Activated naive CD8-positive, alpha-beta T cell treated with anti-CD3 and anti-CD28 coated beads, Interleukin-2, amount 50 U/mL, for 24 hours (primary cell): ENCODE data around the gene KIF23.
"Not testable (repeated sequence)": the region's sequence is repeated elsewhere in the genome, so short reads cannot be mapped to it uniquely, and the experiment has no call there.

ENCODE experiments used
- ATAC-seq: fragments of 150-1000 bp; cut with Tn5 transposase; one replicate; pipeline ENCODE4 v1.10.0; 2021
- DNase-seq: peaks from one replicate; pipeline ENCODE4 v3.0.0; 2021
- H3K27ac Mint-ChIP-seq: one replicate; pipeline ENCODE4 v1.8.0; 2021; ENCODE audit warnings: mild to moderate bottlenecking, mixed read lengths
- H3K27me3 Mint-ChIP-seq: one replicate; pipeline ENCODE4 v1.8.0; 2021; ENCODE audit warnings: mixed read lengths
- H3K36me3 Mint-ChIP-seq: one replicate; pipeline ENCODE4 v1.8.0; 2021; ENCODE audit warnings: low read depth, mixed read lengths
- H3K4me1 Mint-ChIP-seq: one replicate; pipeline ENCODE4 v1.8.0; 2021; ENCODE audit warnings: mixed read lengths
- H3K4me3 Mint-ChIP-seq: one replicate; pipeline ENCODE4 v1.8.0; 2021; ENCODE audit warnings: mild to moderate bottlenecking, moderate library complexity, mixed read lengths
- H3K9me3 Mint-ChIP-seq: one replicate; pipeline ENCODE4 v1.8.0; 2021; ENCODE audit warnings: mixed read lengths

KIF23 gene

DNA sequence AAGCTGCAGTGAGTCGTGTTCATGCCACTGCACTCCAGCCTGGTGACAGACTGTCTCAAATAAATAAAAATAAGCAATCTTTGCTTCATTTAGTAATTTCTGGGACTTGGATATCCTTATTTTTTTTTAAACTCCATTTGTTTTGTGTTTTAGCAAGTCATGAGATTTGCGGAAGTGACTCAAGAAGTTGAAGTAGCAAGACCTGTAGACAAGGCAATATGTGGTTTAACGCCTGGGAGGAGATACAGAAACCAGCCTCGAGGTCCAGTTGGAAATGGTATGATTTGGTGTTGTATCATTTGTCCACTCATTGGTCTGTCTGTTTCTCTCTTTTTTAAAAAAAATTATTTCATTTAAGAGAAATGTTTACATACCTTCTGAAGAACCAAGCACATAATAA is 21.8 kb downstream of the KIF23 start:
- Mint-ChIP-seq H3K27ac (no peak overlapping the region), H3K36me3 (peaks cover 73% of the 10 kb centered on the region), H3K27me3 (no peaks in the 10 kb centered on the region), H3K4me1 (no peaks in the 10 kb centered on the region), H3K4me3 (no peak overlapping the region), H3K9me3 (no peaks in the 10 kb centered on the region)
- DNase-seq, result no peak
- ATAC-seq, result no peak

DNA sequence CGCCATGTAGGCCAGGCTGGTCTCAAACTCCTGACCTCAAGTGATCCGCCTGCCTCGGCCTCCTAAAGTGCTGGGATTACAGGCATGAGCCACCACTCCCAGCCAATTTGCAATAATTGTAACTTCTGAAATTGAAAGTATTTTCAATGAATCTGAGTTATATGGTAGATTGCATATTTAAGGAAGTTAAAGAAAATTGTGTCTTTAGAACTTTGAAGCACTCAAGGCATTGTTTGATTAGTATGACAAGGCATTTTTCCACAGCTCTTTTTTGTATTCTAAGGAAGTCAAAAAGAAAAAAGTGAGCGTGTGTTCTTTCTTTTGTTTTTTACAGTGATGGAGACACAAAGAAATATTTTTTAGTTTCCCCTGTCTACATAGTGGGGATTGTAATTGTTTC is 22.8 kb downstream of the KIF23 start:
- no peak for DNase-seq
- Mint-ChIP-seq H3K9me3 (no peaks in the 10 kb centered on the region), H3K4me3 (no peak overlapping the region), H3K27me3 (no peaks in the 10 kb centered on the region), H3K36me3 (peaks cover 75% of the 10 kb centered on the region), H3K4me1 (no peaks in the 10 kb centered on the region), H3K27ac (no peak overlapping the region)
- no peak for ATAC-seq

DNA sequence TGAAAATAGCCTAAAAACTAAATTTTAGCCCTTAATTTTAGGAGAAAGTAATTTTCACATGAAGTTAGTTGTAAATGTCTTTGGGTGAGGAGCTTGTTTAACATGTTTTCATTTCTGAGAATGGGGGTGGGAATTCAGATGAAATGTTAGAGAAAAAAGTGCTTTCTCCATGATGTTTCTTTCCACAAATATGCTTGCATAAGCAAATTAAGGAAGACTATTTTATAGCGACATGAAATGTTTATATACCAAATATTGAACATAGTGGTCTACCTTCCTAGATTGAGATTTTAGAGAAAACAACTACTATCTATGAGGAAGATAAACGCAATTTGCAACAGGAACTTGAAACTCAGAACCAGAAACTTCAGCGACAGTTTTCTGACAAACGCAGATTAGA is 25.5 kb downstream of the KIF23 start:
- Mint-ChIP-seq H3K27me3 (no peaks in the 10 kb centered on the region), H3K4me3 (no peak overlapping the region), H3K4me1 (peaks cover 16% of the 10 kb centered on the region), H3K36me3 (peaks cover 77% of the 10 kb centered on the region), H3K27ac (no peak overlapping the region), H3K9me3 (no peaks in the 10 kb centered on the region)
- ATAC-seq (no peak), DNase-seq (no peak)

DNA sequence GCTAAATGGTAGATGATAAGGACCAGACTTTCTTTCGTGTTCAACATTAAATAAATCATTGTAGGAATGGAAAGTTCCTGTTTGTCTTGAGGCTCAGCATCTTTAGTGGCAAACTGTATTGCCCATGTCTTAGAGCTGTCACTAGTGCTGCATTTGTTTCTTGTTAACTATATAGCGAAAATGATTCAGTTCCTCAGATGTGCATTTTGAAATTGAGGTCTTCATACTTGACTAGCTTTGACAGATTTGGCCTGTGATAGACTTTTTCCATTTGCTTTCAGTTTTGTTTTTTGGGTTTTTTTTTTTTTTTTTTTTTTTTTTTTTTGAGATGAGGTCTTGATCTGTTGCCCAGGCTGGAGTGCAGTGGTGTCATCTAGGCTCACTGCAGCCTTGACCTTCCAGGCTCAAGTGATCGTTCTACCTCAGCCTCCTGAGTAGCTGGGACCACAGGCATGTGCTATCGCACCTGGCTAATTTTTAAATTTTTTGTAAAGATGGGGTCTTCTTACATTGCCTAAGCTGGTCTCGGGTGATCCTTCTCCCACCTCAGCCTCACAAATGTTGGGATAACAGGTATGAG is 29.0 kb downstream of the KIF23 start:
- Mint-ChIP-seq H3K4me3 (peak overlapping the region; percentile 16), H3K36me3 (peaks cover 83% of the 10 kb centered on the region), H3K9me3 (no peaks in the 10 kb centered on the region), H3K4me1 (peaks cover 18% of the 10 kb centered on the region), H3K27me3 (no peaks in the 10 kb centered on the region), H3K27ac (peak overlapping the region; percentile 76)
- DNase-seq (no peak), ATAC-seq (peak; percentile 97)

DNA sequence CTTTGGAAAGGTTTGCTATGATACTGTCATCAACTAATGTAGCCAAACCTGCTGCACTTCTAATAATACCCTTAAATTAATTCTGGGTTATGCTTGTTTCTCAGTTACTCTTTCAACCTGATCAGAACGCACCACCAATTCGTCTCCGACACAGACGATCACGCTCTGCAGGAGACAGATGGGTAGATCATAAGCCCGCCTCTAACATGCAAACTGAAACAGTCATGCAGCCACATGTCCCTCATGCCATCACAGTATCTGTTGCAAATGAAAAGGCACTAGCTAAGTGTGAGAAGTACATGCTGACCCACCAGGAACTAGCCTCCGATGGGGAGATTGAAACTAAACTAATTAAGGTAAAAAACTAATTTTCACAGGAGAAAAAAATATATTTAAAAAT is 30.5 kb downstream of the KIF23 start:
- DNase-seq (no peak), ATAC-seq (no peak)
- no peak overlapping the region for H3K4me3 Mint-ChIP-seq
- H3K27me3 Mint-ChIP-seq, result no peaks in the 10 kb centered on the region
- no peak overlapping the region for H3K27ac Mint-ChIP-seq
- peaks cover 75% of the 10 kb centered on the region for H3K36me3 Mint-ChIP-seq
- H3K4me1 Mint-ChIP-seq, result peaks cover 18% of the 10 kb centered on the region
- H3K9me3 Mint-ChIP-seq, result no peaks in the 10 kb centered on the region

DNA sequence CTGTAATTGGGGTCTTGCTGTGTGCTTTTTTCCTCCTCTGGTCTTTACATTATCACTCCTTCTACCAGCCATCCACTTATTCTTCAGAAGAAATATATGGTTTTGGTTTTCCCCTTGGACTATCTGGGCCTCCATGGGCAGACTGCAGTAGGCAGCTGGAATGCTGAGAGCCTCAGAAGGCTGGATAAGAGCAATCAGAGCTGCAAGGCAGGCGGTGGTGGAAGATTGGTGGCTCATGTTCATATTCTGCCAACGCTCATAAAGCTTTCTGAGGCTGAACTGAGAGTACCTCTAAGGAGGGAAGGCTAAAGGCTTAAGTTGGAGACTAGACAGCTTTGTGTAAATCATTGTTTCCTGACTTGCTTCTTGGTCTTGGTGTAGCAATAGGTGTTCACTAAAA is 32.8 kb downstream of the KIF23 start:
- Mint-ChIP-seq H3K9me3 (no peaks in the 10 kb centered on the region), H3K36me3 (peaks cover 56% of the 10 kb centered on the region), H3K4me3 (no peak overlapping the region), H3K4me1 (peaks cover 29% of the 10 kb centered on the region), H3K27me3 (no peaks in the 10 kb centered on the region), H3K27ac (no peak overlapping the region)
- ATAC-seq (no peak), DNase-seq (no peak)

DNA sequence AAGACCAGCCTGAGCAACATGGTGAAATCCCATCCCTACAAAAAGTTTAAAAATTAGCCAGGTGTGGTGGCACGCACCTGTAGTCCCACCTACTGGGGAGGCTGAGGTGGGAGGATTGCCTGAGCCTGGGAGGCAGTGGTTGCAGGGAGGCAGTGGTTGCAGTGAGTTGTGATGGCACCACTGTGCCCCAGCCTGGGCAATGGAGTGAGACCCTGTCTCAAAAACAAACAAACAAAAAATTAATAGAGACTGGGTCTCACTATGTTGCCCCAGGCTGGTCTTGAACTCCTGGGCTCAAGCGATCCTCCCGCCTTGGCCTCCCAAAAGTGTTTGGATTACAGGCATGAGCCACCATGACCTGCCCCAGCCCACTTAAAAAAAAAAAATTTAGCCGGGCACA is 36.1 kb downstream of the KIF23 start:
- H3K9me3 Mint-ChIP-seq, result not testable (repeated sequence)

DNA sequence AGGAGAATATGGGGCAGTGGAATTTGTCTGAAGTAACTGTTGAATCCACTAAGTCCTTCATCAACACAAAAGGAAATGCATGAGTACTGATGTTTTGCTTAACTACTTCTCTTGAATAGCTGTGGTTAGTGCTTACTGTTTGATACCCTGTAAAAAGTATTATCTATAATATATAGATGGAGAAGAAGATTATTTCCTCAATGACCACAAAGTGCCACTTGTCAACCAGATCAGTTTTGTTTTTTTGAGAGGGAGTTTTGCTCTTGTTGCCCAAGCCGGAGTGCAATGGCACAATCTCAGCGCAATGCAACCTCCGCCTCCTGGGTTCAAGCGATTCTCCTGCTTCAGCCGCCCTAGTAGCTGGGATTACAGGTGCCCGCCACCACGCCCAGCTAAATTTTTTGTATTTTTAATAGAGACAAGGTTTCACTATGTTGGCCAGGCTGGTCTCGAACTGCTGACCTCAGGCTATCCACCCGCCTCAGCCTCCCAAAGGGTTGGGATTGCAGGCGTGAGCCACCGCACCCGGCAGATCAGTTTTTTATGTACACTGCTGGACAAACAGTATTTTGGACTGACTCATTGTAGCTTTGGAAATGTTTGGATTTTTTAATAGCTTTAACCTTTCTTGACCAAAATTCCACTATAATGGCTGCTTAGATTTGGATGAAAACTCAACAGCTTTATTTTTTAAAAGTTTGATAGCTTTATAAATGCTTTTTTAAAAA is 37.0 kb downstream of the KIF23 start:
- DNase-seq (no peak), ATAC-seq (no peak)
- peak overlapping the region; percentile 96 for H3K27ac Mint-ChIP-seq
- H3K9me3 Mint-ChIP-seq, result no peaks in the 10 kb centered on the region
- H3K36me3 Mint-ChIP-seq, result peaks cover 56% of the 10 kb centered on the region
- H3K4me1 Mint-ChIP-seq, result peaks cover 36% of the 10 kb centered on the region
- peak overlapping the region; percentile 91 for H3K4me3 Mint-ChIP-seq
- no peaks in the 10 kb centered on the region for H3K27me3 Mint-ChIP-seq

More for the DNA sequence above, 36.1 kb downstream of the KIF23 start:
- H3K27me3 Mint-ChIP-seq, H3K4me3 Mint-ChIP-seq, ATAC-seq, H3K27ac Mint-ChIP-seq, DNase-seq: not testable (repeated sequence)
- H3K4me1 Mint-ChIP-seq, result peaks cover 28% of the 10 kb centered on the region
- peaks cover 56% of the 10 kb centered on the region for H3K36me3 Mint-ChIP-seq

DNA sequence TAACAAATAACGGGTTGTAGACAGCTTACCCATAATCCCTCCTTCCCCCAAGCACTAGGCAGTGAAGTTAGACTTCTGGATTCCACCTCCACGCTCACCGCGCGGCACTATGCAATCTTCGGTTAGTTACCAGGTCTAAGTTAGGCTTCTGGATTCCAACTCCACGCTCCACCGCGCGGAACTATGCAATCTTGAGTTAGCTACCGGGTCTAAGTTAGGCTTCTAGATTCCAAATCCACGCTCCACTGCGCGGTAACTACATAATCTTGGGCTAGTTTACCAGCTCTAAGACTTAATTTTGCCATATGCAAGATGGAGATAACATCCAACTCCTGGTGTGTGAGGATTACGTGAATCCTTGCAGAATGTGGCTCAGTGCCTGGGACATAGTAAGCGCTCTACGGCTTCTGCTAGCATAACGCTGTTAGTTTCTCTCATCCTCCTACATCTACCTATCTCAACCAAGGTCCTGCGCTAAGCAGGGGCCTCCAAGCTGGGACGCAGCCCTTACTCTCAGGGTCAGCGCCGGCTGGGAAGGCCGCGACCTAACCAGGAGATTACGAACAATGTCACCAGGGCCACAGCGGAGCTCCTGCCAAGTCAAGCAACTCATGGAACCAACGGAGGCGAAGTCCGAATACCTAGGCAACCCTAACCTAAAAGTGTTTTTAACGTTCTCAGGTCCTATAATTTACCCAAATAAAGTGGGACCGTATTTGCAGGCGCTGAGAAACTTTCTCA is 38.0 kb downstream of the KIF23 start:
- peak overlapping the region; percentile 96 for H3K27ac Mint-ChIP-seq
- H3K36me3 Mint-ChIP-seq, result peaks cover 53% of the 10 kb centered on the region

DNA sequence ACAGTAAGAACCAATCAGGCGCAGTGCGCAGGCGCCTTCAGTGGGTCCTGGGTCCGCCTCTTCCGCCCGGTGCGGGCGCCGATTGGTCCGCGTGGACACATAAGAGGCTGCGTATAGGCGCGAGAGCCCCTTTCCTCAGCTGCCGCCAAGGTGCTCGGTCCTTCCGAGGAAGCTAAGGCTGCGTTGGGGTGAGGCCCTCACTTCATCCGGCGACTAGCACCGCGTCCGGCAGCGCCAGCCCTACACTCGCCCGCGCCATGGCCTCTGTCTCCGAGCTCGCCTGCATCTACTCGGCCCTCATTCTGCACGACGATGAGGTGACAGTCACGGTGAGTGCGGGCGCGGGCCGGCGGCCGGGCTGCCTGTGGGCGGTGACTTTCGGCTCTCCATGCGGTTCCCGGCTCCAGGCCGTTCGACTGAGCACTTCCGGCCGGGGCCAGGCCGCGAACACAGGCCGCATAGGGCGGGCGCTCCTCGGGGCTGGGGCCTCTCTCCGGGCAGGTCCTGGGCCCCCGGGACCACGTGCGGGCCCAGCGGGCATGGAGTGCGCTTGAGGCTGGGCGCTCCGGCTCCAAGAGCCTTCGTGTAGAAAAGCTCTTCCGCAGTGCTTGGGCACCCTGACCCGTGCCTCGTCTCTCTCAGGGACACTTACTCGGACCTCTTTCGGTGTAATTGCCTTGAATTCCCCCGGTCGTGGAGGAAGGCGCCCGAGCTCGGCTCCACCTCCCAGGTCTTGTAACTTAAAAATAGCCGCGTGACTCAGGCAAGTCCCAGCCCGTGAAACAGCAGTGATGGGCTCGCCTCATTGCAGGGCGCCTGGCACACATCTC is 38.8 kb downstream of the KIF23 start, which contains the start of gene RPLP1:
Gene RPLP1, plus strand, starts transcription at position 127 of the 830 bp plus-strand sequence. Its CDS starts 131 bp downstream, at position 258.
- ATAC-seq (peak; percentile 85), DNase-seq (peak; percentile 94)
- H3K27me3 Mint-ChIP-seq, result no peaks in the 10 kb centered on the region
- H3K9me3 Mint-ChIP-seq, result no peaks in the 10 kb centered on the region
- H3K36me3 Mint-ChIP-seq, result peaks cover 55% of the 10 kb centered on the region
- H3K27ac Mint-ChIP-seq, result peak within 1 kb of the TSS; percentile 96
- H3K4me3 Mint-ChIP-seq, result peak within 1 kb of the TSS; percentile 91
- H3K4me1 Mint-ChIP-seq, result peaks cover 41% of the 10 kb centered on the region

More for the DNA sequence above, 38.0 kb downstream of the KIF23 start:
- peak; percentile 42 for ATAC-seq
- no peak for DNase-seq
- Mint-ChIP-seq H3K9me3 (no peaks in the 10 kb centered on the region), H3K4me3 (peak overlapping the region; percentile 91), H3K4me1 (peaks cover 40% of the 10 kb centered on the region), H3K27me3 (no peaks in the 10 kb centered on the region)

DNA sequence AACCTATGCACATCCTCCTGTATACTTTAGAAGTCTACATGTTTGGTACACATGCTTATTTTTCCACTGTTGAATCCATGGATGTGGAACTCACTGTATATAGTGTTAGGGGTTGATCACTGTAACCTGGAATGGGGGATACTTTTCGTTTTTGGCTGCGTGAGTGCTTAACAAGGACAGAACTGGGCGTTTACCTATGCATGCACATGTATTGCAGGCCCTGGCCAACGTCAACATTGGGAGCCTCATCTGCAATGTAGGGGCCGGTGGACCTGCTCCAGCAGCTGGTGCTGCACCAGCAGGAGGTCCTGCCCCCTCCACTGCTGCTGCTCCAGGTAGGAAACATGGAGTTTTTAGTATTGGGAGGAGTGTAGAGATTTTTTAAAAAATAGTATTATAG is 40.8 kb downstream of the KIF23 start:
- H3K27me3 Mint-ChIP-seq, result no peaks in the 10 kb centered on the region
- H3K4me1 Mint-ChIP-seq, result peaks cover 41% of the 10 kb centered on the region
- H3K4me3 Mint-ChIP-seq, result peak overlapping the region; percentile 91
- peak overlapping the region; percentile 96 for H3K27ac Mint-ChIP-seq
- H3K36me3 Mint-ChIP-seq, result peaks cover 48% of the 10 kb centered on the region
- no peak for DNase-seq
- no peak for ATAC-seq
- H3K9me3 Mint-ChIP-seq, result no peaks in the 10 kb centered on the region

DNA sequence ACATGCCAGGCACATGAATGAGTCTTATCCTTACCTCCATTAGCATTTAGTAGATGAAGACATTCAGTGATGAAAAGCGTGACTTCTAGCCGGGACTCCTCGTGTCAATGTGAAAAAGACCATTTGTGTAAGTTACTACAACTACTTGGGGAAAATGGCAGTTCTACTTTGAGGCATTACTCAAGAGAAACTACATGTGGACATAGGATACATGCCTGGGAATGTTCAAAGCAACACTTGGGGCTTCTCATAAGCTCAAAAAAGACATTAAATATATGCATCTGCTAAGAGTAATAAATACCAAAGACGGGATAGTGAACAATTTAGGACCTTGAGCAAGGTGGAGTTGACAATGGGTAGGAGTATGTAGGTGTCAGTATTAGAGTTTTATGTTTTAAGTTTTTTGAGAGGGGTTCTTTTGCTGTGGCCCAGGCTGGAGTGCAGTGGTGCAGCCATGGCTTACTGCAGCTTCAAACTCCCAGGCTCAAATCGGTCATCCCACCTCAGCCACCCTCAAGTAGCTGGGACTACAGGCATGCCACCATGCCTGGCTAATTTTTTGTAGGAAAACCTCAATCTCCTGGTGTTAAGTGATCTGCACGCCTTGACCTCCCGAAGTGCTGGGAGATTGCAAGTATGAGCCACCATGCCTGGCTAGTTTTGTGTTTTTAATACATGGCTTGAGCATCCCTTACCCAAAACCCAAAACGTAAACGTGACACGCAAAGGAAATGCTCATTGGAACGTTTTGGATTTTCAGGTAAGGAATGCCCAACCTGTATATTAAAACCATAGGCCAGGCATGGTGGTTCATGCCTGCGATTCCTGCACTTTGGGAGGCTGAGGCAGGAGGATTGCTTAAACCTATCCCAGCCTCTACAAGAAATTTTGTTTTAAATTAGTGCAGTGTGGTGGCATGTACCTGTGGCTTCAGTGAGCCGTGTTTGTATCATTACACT is 42.3 kb downstream of the KIF23 start:
- no peaks in the 10 kb centered on the region for H3K27me3 Mint-ChIP-seq
- H3K27ac Mint-ChIP-seq, result peak overlapping the region; percentile 96
- DNase-seq, result no peak
- H3K36me3 Mint-ChIP-seq, result peaks cover 48% of the 10 kb centered on the region
- no peak for ATAC-seq
- no peaks in the 10 kb centered on the region for H3K9me3 Mint-ChIP-seq
- peak overlapping the region; percentile 91 for H3K4me3 Mint-ChIP-seq
- H3K4me1 Mint-ChIP-seq, result peaks cover 35% of the 10 kb centered on the region
